GM18867 (cell line): Measurements from ENCODE around the gene CELSR2.
"Not testable (repeated sequence)": the region's sequence is repeated elsewhere in the genome, so short reads cannot be mapped to it uniquely, and the experiment has no call there.

Experiments
- ATAC-seq: cut with Tn5 transposase; IDR thresholded peaks from one replicate; pipeline ENCODE4 v1.9.1; 2021; ENCODE audit warnings: mild to moderate bottlenecking, moderate library complexity; ENCODE audit not compliant: unreplicated experiment

The CELSR2 gene

GRCh38 chr1:109274533-109275476, 25.5 kb downstream of the CELSR2 start:
- no peak for ATAC-seq

DNA sequence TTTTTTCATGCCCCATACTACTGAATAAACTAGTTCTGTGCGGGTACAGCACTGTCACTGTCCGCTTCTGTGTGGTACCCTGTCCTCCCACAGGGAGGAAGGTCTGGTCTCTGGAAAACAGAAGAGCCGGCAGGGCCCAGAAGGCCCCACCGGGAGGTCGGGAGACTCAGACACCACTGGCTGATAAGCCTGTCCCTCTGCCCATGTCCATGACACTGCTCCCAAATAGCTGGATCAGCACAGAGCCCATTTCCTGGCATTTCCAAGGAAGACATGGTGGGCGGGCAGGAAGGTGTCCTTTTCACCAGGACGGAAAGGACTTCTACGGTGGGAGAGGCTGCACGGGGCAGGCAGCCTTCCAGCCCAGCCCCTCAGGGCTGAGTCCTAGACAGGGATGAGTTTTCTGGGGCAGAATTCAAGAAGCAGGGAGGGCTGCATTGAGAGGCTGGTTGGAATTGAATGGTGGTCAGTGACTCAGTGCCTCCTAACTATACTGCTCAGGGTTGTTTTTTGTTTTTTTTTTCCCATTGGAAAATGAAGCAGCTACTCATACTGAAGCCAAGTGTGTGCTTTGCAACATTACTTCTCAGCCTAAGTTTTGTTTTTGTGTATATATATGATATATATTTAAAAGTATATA, 26.5 kb downstream of the CELSR2 start:
- ATAC-seq = no peak

- peak; percentile 85 for ATAC-seq
Observed at GRCh38 chr1:109277434-109278204, 28.3 kb downstream of the CELSR2 start.

DNA sequence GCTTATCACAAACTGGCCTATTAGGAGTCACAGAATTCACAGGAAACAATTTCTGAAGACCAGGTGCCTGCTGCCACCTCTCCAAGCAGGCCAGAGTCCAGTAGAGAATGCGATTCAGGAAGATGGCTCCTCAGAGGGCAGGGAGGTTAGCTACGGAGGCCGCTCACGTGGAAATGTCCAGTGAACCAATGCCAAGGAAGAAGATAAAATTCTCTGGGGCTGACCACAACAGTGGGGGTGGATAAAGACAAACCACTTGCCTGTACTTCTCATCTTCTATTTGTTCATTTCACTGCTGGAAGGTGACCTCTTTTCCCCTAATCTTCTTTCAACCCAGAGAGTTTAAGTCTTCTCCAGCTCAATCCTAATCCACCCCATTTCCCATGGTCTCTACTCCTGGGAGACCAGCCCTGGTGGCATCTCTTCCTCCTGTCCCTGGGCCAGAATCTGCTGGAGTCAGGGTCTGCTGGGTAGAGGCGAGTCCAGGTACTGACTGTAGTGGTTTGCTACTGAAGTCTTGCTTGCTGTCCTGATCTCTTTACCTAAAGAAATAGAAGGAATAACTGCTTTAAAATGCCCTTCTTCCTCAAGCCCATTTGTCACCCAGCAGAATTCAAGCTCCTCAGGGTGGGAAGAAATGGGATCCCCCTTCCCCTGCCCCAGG, 30.4 kb downstream of the CELSR2 start:
- no peak for ATAC-seq

- no peak for ATAC-seq
Observed at GRCh38 chr1:109280862-109281261, 31.5 kb downstream of the CELSR2 start.

DNA sequence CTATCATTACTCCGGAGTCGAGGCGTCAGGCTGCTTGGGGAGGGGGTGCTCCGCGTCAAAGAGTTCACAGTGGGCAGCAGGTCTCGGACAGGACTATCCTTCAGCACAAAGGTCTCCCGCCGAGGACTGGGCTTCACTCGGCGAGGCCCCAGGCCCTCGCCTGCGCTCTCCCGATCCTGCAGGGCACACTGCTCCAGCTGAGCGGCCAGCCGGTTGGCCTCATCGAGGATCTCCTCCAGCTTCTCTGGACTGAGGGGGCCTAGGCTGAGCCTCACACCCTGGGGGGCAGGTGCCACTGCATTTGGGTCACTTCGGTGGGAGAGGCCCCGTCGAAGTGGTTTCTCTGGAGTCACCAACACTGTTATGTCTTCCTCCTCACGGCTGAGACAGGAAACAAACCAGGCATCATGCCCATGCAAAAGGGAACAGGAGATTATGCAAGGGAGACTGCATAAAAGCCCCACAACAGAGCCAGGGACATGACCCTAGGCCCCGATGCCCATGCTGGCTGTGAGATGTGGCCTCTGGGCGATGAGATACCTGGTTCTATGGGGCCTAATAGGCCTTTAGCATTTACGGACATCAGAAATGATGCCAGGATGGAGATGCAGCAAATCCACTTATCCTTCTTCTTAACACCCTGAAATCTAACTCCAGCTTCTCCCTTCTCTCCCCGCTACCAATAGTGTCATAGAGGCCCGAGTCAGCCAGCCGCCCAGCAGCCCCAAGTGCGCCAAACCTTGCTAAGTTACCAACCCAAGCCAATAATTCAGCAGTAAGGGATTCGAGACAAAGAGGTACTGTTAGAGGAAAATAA, 32.5 kb downstream of the CELSR2 start:
- ATAC-seq = no peak

GRCh38 chr1:109282497-109282951, 33.2 kb downstream of the CELSR2 start:
- no peak for ATAC-seq

GRCh38 chr1:109282952-109283747, 33.8 kb downstream of the CELSR2 start, which contains the start of gene PSRC1:
TSS of gene PSRC1 (minus strand) at chr1:109283145.
- ATAC-seq = peak; percentile 96

DNA sequence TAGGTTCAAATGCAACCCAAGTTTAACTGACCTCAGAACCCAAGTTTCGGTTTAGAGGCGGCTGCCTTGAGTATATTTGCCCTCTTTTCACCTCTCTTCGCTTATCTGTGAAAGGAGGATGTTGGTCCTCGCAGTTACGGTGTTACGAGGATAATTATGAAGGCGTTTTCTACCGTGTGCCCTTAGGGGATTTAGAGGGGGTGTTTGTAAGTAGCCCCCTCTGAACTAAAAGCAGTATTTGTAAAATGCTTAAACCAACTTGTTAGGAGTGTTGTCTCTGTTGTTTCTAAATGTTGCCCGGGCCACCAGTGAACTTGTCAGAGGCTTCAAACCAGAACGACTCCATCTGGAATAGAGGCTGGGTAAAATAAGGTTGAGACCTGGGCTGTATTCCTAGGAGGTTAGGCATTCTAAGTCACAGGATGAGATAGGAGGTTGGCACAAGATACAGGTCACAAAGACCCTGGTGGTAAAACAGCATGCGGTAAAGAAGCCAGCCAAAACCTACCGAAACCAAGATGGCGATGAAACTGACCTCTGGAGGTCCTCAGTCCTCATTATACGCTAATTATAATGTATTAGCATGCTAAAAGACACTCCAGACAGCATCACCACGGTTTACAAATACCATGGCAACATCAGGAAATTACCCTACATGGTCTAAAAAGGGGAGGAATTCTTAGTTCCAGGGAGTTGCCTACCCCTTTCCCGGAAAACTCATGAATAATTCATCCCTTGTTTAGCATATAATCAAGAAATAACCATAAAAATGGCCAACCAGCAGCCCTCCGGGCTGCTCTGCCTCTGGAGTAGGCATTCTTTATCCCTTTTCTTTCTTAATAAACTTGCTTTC, 34.6 kb downstream of the CELSR2 start:
- ATAC-seq = no peak

GRCh38 chr1:109286762-109287161, 37.4 kb downstream of the CELSR2 start:
- ATAC-seq = not testable (repeated sequence)

DNA sequence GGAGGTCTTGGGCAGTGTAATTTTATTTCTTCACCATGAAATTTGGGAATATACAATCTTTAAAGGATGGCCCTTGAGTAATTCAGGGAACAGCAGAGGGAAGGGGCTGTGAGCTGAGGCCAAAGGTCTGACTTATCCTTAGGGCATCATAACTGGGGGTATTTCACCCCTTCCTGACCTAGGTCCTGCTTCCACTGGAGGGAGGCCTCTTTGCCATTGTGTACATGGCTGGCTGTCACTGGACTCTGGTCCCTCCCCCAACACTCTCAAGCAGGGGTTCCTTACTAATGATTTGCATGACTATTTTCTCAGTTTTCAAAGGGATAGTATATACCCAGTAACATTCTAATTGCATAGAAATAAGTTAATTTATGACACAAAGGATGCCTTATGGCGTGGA, 40.8 kb downstream of the CELSR2 start:
- ATAC-seq = no peak

GRCh38 chr1:109290998-109291397, 41.7 kb downstream of the CELSR2 start:
- ATAC-seq = no peak

DNA sequence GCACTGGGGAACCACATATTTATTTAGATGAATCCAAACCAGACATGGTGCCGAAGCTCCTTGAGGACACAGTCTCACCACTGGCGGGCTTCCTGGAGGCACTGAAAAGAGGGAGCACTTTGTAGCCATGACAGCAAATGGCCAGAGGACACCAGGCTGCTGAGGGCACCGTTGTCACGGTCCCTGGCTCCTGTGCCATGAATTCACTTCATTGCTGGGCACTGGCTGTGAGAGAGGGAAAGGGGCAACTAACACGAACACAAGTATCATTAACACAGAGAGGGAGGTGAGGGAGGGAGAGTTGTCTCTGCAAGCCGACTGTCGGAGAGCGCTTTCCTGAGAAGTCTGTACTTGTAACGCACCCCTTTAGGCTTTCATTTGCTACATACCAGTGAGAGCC, 43.0 kb downstream of the CELSR2 start:
- no peak for ATAC-seq

- ATAC-seq = no peak
Observed at GRCh38 chr1:109293026-109293425, 43.7 kb downstream of the CELSR2 start.

DNA sequence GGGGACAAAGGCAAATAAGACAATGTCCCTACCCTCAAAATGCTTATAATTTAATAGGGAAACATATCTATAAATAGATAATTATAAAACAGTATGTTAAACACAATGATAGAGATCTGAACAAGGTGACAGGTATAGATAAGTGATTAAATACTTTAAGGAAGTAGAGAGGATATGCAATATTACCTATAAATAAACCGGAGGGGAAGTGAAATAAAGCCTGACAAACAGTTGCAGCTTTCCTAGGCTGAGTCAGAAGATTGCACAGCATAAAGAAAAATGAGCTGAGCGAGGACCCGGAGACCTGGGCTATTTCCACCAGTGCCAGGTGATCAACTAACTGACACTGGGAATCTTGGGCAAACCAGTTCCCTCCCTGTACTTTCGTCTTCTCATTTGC, 45.1 kb downstream of the CELSR2 start:
- ATAC-seq = no peak

DNA sequence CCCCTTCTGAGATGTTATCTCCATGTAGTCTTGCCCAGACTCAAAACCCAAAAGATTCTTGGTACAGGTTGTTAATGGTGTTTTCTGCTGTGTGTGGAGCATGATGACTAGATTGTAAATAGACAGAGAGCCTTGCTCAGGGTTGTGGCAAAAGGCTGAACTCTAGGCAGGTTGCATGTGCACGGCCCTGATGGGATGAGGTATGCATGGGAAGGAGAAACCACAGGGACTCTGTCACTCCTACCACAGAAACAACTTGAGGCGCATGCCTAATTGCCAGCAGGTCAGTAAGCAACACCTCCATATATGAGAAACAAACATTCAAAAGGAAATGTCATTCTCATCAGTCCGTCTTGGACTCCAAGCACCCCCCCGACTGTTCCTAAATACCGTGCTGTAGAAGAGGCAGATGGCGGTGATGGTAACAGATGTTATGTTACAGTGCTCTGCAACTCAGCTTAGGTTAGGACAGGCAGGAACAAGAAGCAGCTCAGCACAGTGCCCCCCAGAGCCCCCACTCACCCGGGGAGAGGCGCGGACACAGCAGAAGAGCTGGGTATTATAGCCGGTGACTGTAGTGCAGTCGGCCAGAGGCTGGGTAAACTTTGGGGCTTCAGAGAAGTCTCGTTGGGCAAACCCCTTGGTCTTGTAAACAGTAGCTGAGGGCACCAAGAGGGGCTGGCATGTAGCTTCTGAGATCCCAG, 46.5 kb downstream of the CELSR2 start:
- ATAC-seq = no peak

- no peak for ATAC-seq
Observed at GRCh38 chr1:109296782-109297181, 47.4 kb downstream of the CELSR2 start.
